T-helper 2 cell treated with Interferon-gamma antibody and Interleukin-4, amounts not matched to agents 100 ng/mL and 5 ng/mL, for 36 hours (primary cell): ENCODE results near the gene OR2L13. TPM values are rescaled to one million over a fixed set of nuclear protein-coding genes. Genes with fewer than 3 reads are reported as not detected.
"Not testable (repeated sequence)": the region's sequence is repeated elsewhere in the genome, so short reads cannot be mapped to it uniquely, and the experiment has no call there.

Source experiments
- intact Hi-C: fragments of 100-400 bp; cut with micrococcal nuclease; formaldehyde crosslinking; loops from one replicate; pipeline ENCODE4 v1.15.1; 2023
- total RNA-seq: library from RNA; stranded (reverse); gene quantifications from 2 replicates; pipeline ENCODE4 v1.2.3, GENCODE V29; 2022

The OR2L13 gene, protein sequence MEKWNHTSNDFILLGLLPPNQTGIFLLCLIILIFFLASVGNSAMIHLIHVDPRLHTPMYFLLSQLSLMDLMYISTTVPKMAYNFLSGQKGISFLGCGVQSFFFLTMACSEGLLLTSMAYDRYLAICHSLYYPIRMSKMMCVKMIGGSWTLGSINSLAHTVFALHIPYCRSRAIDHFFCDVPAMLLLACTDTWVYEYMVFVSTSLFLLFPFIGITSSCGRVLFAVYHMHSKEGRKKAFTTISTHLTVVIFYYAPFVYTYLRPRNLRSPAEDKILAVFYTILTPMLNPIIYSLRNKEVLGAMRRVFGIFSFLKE
- total RNA-seq: not detected in 2 replicates

DNA sequence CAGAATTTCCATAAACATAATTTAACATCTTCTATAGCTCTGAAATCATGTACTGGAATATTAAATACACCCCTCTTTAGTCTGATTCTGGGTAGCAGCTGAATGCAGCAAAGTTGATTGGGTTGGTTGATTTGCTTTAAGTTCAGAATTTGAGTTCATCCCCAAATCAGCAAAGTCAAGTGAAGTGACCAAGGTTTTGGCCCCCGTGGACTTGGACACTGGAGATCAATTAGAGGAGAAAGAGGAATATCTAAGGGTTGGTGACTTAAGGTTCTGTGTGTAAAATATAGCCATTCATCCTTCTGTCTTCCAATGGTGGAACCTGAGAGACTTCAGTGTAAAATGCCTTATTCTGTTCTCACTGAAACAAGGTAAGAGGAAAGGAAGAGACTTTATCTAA is at the start of gene OR2L13:
TSS of gene OR2L13 (plus strand) at position 301 of the 400 bp plus-strand sequence. CDS start 4,192 bp downstream, outside the sequence.
- intact Hi-C loops: no loop called here

DNA sequence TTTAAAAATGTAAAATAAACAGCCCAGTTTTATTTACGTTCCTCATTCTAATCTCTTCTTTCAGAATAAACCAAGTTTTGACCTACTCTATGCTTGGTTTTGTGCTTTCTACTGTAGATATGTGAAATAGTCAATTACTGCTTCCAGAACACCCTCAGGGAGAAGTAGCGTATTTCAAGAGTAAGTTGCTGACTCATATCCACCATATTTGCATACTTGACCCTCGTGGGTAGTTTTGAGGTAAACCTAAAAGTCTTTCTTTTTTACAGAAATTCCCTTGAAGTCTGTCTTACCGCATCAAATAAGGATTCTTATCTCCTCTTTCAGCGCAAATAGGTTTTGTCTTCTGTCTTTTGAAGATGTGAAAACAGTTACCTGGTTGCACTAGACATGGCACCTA is 49.8 kb upstream of the OR2L13 start:
- intact Hi-C loops: no loop called here

DNA sequence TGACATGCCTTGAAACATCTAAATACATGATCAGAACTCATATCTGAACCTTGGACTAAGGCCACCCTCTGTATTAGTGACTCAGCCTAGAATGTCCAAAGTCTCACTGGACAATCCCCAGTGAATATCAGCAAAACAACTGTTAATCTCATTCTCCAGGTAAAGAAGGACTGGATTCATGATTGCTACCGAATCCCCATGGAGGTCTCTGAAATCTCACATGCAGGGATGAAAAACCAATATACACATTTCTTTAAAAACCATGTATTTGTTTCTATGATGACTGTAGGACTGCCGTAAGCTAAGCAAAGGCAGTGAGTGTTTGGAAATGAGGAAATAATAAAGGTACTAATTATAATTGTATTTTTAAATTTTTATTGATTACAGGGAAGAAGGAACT is 48.4 kb upstream of the OR2L13 start, which contains the start of gene OR2L3:
TSS of gene OR2L3 (plus strand) at position 301 of the 400 bp plus-strand sequence. CDS start 13,846 bp downstream, outside the sequence.
- intact Hi-C loops: no loop called here

DNA sequence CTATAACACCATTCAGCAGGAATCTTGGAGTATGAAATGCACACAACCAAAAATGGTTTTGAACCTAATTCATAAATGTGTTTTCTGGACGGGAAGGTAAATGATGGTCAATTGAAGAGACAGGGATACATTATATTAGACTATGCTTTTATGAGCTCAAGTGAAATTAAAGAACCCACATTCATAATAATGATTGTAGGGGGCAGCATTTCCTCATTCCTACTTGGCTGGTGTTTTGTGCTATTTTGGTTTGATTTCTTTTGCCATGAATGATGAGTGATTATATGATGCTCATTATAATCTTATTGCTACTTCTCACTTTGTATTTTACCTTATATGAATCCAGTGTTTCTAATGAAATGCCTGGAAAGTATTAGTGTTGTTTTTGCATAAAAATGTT is 48.0 kb upstream of the OR2L13 start:
- intact Hi-C loops: no loop called here

DNA sequence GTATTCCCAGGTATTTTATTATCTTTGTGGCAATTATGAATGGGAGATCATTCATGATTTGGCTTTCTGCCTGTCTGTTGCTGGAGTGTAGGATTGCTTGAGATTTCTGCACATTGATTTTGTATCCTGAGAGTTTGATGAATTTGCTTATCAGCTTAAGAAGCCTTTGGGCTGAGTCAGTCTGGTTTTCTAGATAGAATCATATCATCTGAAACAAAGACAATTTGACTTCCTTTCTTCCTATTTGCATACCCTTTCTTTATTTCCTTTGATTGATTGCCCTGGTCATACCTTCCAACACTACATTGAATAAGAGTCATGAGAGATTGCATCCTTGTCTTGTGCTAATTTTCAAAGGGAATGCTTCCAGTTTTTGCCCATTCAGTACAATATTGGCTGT is 40.3 kb upstream of the OR2L13 start:
- intact Hi-C loops: no loop called here

DNA sequence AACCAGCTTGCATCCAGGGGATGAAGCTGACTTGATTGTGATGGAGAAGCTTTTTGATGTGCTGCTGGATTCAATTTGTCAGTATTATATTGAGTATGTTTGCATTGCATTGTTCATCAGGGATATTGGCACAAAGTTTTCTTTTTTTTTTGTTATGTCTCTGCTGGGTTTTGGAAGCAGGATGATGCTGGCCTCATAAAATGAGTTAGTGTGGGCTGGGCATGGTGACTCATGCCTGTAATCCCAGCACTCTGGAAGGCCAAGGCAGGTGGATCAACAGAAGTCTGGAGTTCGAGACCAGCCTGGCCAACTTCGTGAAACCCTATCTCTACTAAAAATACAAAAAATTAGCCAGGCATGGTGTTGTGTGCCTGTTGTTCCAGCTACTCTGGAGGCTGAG is 39.7 kb upstream of the OR2L13 start:
- intact Hi-C loops: no loop called here

DNA sequence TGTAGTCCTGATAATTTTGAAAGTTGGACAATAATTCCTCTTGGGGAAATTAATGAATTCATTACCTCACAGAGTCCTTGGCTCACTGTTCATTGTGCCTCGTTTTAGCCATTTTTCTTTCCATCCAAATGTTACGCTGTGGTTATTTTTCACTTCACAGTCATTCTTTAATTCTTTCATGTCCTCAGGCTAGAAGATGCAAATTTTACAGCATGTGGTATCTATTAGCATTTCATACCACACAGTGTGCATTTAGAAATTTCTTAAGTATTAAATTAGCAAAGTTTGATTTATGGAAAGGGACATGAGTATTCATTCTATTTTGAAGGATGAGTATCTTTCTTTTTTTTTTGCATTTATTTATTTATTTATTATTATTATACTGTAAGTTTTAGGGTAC is 29.9 kb upstream of the OR2L13 start:
- intact Hi-C loops: no loop called here

DNA sequence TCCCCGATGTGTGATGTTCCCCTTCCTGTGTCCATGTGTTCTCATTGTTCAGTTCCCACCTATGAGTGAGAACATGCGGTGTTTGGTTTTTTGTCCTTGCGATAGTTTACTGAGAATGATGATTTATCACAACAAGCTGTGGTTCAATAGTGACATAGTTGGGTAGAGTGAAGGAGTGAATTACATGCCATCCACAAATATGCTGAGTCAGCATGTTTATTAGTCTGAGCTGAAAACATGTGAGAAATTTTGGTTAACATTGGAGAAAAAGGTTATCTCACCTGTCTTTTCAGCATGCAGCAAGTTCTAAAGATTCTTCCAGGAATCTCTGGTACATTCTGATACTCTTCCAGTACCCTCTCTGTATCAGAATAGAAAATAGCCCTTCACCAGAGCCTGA is 29.4 kb upstream of the OR2L13 start:
- intact Hi-C loops: no loop called here

DNA sequence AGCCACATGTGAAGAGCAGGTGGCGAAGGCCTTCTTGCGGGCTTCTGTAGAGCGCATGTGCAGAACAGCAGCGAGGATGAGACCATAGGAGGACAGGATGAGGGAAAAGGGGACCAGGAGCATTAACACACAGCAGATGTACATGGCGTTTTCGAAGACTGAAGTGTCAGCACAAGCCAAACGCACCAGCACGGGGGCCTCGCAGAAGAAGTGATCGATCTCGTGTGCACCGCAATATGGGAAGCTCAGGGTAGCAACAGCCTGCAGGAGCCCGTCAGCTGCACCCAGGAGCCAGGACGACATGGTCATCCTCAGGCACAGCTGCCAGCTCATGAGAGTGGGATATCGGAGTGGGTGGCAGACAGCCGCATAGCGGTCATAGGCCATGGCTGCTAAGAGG is 11.1 kb upstream of the OR2L13 start:
- intact Hi-C loops: not testable (repeated sequence)

DNA sequence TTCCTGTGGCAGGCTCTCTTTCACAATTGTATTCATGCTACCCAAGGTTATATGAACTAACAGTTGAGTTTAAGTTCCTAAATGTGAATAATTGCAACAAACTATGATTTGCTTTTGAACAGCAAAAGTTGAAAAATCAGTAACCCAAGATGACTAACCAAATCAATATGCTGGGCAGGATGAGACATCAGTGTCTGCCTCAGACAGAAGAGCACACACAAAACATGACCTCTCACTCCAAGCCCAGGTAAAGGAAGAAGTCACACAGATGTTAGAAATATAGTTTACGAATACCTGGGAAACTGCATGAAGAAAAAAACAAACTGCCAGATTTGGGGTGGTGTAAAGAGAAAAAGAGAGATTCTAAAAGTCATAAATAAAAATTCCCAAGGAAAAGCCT is 3.5 kb downstream of the OR2L13 start:
- intact Hi-C loops: no loop called here

DNA sequence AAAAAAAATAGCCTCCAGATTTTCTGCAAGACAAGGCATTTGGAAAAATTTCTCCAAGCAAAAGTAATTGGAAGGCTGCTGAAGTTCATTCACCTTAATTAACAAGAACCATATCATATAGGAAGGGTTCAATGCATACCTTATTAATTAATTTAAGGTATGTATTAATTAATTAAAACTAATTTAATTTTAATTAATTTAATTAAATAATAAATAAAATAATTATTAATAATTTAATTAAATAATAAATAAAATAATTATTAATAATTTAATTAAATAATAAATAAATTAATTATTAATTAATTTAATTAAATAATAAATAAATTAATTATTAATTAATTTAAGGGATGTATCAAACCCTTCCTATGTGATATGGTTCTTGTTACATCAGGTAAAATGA is 7.9 kb downstream of the OR2L13 start:
- intact Hi-C loops: no loop called here

DNA sequence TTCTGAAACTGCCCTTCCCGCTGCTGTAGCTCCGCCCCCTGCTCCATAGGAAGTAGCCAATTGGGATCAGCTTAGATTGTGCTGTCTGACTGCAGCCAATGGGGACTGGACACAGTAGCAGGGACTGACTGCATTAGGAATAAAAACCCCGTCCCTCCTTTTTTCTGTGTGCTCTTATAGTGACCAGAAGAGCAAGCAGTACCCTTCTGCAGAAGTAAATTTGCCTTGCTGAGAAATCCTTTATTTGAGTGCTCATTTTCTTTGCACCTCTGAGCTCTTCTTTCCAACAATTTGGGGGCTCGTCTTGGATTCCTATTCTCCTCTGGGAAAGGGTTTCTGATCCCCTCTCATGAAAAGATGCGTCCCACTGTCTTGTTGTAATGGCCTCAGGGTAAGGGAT is 16.2 kb downstream of the OR2L13 start:
- intact Hi-C loops: no loop called here

DNA sequence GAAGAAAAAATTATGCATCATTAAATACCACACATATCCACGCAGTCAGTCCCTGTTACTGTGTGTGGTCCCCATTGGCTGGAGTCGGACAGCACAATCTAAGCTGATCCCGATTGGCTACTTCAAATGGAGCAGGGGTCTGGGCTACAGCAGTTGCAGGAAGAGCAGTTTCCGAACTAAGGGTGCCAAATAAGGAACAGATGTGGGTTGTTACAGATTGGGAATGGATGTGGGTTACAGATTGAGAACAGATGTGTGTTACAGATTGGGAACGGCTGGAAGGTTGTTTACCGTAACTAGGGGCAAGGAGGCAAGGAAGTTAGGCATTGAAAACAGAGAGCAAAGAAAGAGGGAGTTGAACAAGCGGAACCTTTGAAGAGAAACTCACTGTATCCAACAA is 19.9 kb downstream of the OR2L13 start:
- intact Hi-C loops: no loop called here

DNA sequence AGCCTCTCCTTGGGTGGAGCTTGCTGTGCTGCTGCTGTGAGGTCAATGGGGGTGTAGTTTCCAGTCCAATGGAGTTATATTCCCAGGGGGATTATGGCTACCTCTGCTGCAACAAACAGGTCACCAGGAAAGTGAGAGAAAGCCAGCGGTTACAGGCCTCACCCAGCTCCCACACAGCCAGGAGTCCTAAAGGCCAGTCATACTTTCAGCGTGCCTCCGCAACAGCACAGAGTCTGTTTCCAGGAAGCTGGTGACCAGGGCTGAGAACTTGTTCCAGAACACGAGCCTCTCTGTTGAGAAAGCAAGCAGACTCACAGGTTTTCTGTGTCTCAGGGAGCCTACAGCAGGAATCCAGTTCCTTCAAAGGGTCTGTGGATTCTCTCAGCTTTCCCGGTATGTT is 32.7 kb downstream of the OR2L13 start:
- intact Hi-C loops: no loop called here

DNA sequence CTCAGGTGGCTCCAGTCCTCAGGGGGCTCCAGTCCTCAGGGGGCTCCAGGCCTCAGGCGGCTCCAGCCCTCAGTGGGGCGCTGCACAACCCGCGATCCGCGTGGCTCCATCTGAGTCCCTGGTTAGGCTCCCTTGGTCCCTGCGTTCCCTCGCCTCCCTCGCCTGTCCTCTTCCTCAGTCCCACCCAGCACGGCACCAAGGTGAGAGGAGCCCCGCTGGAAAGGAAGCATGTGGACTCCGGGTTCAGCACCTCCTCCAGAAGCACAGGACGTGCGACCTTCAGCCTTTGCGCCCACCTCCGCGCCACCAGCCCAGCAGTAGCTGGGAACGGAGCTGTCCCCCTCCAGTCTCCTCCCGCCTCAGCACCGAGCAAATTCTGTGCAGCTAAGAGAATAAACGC is 41.8 kb downstream of the OR2L13 start:
- intact Hi-C loops: no loop called here

DNA sequence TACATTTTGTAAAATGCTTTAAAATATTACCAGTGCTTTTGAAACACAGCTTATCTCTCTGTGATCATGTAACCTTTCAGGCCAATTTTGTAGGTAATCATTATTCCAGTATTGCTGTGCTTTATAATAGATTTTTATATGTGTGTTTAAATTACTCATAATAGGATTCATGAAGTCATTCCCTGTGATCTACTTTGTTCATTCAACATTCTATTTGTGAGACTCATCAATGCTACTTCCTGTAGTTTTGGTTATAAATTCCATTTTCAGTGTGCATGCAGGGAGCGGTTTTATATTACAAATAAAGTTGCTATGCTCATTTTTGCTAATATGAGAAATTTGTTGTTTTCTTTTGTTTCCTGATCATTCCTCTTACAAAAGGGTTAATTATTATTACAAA is 45.9 kb downstream of the OR2L13 start:
- intact Hi-C loops: no loop called here

DNA sequence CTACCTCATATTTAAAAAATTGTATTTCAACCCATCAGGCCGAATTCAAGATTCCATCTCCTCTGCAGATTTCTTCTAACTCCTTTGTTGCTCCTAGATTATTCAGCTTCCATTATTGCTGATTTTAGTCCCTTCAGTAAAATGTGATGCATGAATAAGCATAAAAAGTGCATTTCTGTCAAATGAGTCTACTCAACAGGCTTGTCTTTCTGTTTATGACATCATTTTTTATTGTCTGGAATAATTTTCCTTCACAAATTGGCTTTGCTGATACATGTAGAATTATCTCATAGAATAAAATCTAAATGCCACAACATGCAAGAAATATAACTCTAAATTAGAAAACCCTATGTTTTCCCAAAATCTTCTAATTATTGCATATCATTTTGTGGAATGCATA is 48.3 kb downstream of the OR2L13 start:
- intact Hi-C loops: no loop called here

DNA sequence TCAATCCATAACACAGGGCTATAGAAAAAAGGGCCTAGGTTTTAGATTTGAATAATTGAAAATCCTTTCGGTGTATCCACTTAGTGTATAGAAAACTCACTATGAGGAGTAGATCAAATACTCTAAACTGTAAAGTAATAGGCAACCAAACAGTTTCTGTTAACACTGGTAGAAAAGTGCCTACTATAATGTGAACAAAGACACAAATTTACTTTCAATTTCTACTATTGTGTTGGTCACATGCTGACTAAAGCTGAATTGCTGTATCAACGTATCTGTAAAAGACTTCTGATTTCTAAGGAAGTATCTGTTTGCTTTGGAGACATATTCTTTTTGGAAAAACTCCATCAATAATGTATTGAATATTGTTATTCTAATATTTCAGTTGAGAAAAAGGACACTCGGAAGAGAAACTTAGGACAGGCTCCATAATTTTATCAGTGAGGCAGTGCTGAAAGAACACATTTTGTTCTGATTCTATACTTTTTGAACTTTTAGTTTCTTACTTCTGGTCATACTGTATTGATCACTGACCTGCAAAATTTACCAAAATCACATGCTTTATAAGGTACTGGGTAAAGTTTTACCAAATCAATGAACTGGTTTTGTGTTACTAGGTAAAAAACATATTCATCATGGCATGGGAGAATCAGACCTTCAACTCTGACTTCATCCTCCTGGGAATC is 49.7 kb downstream of the OR2L13 start, which contains the start of gene OR2M5:
TSS of gene OR2M5 (plus strand) at position 636 of the 686 bp plus-strand sequence. CDS start at position 636, 0 bp downstream.
- intact Hi-C loops: no loop called here

Other genes with a start within 250 kb of the OR2L13 start
- gene TRIM58, start 238.0 kb upstream of the OR2L13 start, total RNA-seq: 2.6 and 2.7 TPM in 2 replicates
- gene OR2W3, start 199.6 kb upstream of the OR2L13 start, total RNA-seq: 0.75 and 0.93 TPM in 2 replicates
- not detected in 2 replicates for gene OR2T8, start 174.9 kb upstream of the OR2L13 start, total RNA-seq
- gene OR2AJ1, start 170.3 kb upstream of the OR2L13 start, total RNA-seq: not detected in 2 replicates
- gene OR2L8, start 146.3 kb upstream of the OR2L13 start, total RNA-seq: 0.30 TPM in 1 of 2 replicates, not detected in the other
- gene OR2AK2, start 130.0 kb upstream of the OR2L13 start, total RNA-seq: not detected in 2 replicates
- not detected in 2 replicates for gene OR2L5, start 81.5 kb upstream of the OR2L13 start, total RNA-seq
- 0.05 and 0.11 TPM in 2 replicates for gene OR2L2, start 65.1 kb upstream of the OR2L13 start, total RNA-seq
- 0.11 TPM in 1 of 2 replicates, not detected in the other for gene OR2L3, start 48.3 kb upstream of the OR2L13 start, total RNA-seq
- gene OR2M5, start 50.0 kb downstream of the OR2L13 start, total RNA-seq: not detected in 2 replicates
- not detected in 2 replicates for gene OR2M2, start 79.6 kb downstream of the OR2L13 start, total RNA-seq
- not detected in 2 replicates for gene OR2M3, start 102.1 kb downstream of the OR2L13 start, total RNA-seq
- not detected in 2 replicates for gene OR2M4, start 136.2 kb downstream of the OR2L13 start, total RNA-seq
- gene OR2T33, start 182.8 kb downstream of the OR2L13 start, total RNA-seq: not detected in 2 replicates
- gene OR2T12, start 208.2 kb downstream of the OR2L13 start, total RNA-seq: not detected in 2 replicates
- not detected in 2 replicates for gene OR2M7, start 229.4 kb downstream of the OR2L13 start, total RNA-seq